ENCODE data around the gene GLCE. TPM values are rescaled to one million over a fixed set of nuclear protein-coding genes. Genes with fewer than 3 reads are reported as not detected.

GLCE gene
- polyA plus RNA-seq, 1 experiment: 7.1 TPM

GRCh38 chr15:69170597-69170996, 10.2 kb downstream of the GLCE start:
- CTCF ChIA-PET: interaction anchor here (0.6 kb wide), 1 partner anchor 99 kb away, joined by 3 read pairs; no protein-coding TSS in a partner anchor
- Histone ChIP-seq H3K36me3 (ENCODE audit: control insufficient read depth, insufficient read depth, low read length) (no peaks in the 10 kb centered on the region), H3K4me3 (ENCODE audit: low read depth, low read length) (no peak overlapping the region), H3K27me3 (ENCODE audit: control insufficient read depth, insufficient read depth, low read length) (no peaks in the 10 kb centered on the region)
- no peak for DNase-seq (ENCODE audit: low read depth)
- TF ChIP-seq CTCF (IDR thresholded peaks at IDR 0.05; ENCODE audit: insufficient read depth, low read depth, low read length): no peak
- POLR2A ChIA-PET: no interaction called here

DNA sequence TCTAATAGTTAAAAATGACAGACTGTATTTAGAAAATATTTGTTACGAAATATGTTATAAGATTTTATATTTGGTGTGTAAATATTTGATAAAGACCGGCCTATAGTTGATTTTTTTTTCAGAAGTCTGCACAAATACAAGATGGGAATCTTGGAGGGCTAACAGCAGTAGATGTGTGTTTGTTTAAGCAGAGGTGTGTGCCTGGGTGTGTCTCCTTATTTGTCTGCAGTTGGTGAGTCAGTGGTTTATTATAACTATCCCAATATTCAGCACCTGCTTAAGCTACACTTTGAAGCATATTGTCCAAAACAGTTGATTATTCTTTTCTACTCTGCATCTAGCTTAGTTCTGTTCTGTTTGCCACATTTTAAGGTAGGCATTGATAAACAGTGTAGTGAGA, 12.4 kb downstream of the GLCE start:
- Histone ChIP-seq H3K27me3 (ENCODE audit: control insufficient read depth, insufficient read depth, low read length) (no peaks in the 10 kb centered on the region), H3K36me3 (ENCODE audit: control insufficient read depth, insufficient read depth, low read length) (no peaks in the 10 kb centered on the region), H3K4me3 (ENCODE audit: low read depth, low read length) (no peak overlapping the region)
- ChIA-PET POLR2A (no interaction called here), CTCF (interaction anchor here (0.9 to 1.6 kb wide), 2 partner anchors 11 to 14 kb away, joined by 3 to 7 read pairs; no protein-coding TSS in a partner anchor)
- no peak for TF ChIP-seq CTCF (IDR thresholded peaks at IDR 0.05; ENCODE audit: insufficient read depth, low read depth, low read length)
- DNase-seq (ENCODE audit: low read depth): no peak

DNA sequence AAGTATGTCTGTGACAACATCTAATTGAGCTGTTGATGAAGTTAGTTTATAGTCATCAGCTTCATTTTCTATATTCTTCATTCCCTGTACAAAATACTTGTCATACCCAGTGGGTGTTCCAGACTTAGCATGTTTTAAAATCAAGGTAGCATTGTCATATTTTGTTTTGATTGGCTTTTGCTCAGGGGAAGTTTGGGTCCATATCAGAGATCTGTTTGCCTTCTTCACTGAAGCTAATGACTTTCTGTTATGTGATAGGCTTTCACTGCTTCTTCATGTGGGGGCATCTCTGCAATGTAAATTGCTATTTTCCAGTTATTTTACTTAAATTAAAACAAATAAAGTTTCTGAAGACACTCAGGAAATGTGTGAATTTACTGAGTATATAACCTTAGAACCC, 15.1 kb downstream of the GLCE start:
- CTCF ChIA-PET: interaction anchor here (1.3 kb wide), 1 partner anchor 9 kb away, joined by 5 read pairs; no protein-coding TSS in a partner anchor
- no peak overlapping the region for H3K4me3 ChIP-seq (ENCODE audit: low read depth, low read length)
- DNase-seq (ENCODE audit: low read depth): no peak
- no peak for TF ChIP-seq CTCF (IDR thresholded peaks at IDR 0.05; ENCODE audit: insufficient read depth, low read depth, low read length)
- no peaks in the 10 kb centered on the region for H3K27me3 ChIP-seq (ENCODE audit: control insufficient read depth, insufficient read depth, low read length)
- POLR2A ChIA-PET: no interaction called here
- no peaks in the 10 kb centered on the region for H3K36me3 ChIP-seq (ENCODE audit: control insufficient read depth, insufficient read depth, low read length)

GRCh38 chr15:69181424-69181823, 21.0 kb downstream of the GLCE start:
- Histone ChIP-seq H3K27me3 (ENCODE audit: control insufficient read depth, insufficient read depth, low read length) (no peaks in the 10 kb centered on the region), H3K4me3 (ENCODE audit: low read depth, low read length) (no peak overlapping the region), H3K36me3 (ENCODE audit: control insufficient read depth, insufficient read depth, low read length) (no peaks in the 10 kb centered on the region)
- TF ChIP-seq CTCF (IDR thresholded peaks at IDR 0.05; ENCODE audit: insufficient read depth, low read depth, low read length): no peak
- ChIA-PET POLR2A (no interaction called here), CTCF (no interaction called here)
- no peak for DNase-seq (ENCODE audit: low read depth)

DNA sequence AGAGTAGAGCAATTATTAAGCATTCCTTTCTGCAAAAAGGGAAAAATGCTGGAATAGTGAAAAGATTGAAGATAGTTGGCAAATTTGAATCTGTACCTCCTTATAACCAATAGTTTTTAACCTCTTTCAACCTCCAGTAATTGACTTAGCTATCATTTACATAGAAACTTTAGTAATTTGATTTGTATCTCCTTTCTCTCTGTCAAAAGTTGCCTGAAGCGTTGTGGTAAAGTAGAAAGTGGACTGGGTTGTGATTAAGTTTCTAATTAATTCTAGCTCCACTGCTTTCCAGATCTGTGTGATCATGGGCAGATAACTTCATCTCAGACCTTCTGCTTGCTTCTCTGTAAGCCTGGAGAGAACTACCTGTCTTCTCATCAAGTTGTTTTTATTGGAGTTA, 24.8 kb downstream of the GLCE start:
- Histone ChIP-seq H3K27me3 (ENCODE audit: control insufficient read depth, insufficient read depth, low read length) (no peaks in the 10 kb centered on the region), H3K36me3 (ENCODE audit: control insufficient read depth, insufficient read depth, low read length) (no peaks in the 10 kb centered on the region), H3K4me3 (ENCODE audit: low read depth, low read length) (no peak overlapping the region)
- ChIA-PET CTCF (interaction anchor here (0.9 to 2.7 kb wide), 4 partner anchors 9 to 59 kb away, joined by 3 to 7 read pairs (median 4); no protein-coding TSS in a partner anchor), POLR2A (no interaction called here)
- no peak for TF ChIP-seq CTCF (IDR thresholded peaks at IDR 0.05; ENCODE audit: insufficient read depth, low read depth, low read length)
- no peak for DNase-seq (ENCODE audit: low read depth)

All from BJ (cell line).